Liver (tissue), 9 donors: Measurements from ENCODE around the gene MCL1. TPM values are rescaled to one million over a fixed set of nuclear protein-coding genes. Genes with fewer than 3 reads are reported as not detected.

ENCODE experiments used
- DNase-seq: peaks from one replicate; pipeline ENCODE4 v3.0.0-alpha.2; 2017; ENCODE audit warnings: low spot score
- H3K27ac ChIP-seq, 2 donors: one replicate each; pipeline ENCODE4 v1.7.0; 2013; ENCODE audit warnings: inconsistent platforms in 2 of 2, low read length in 2 of 2, control low read depth in 1 of 2, low read depth in 1 of 2, mild to moderate bottlenecking in 1 of 2
- H3K27me3 ChIP-seq, 4 donors: one replicate each; pipeline versions ENCODE4 v1.6.1 to v1.7.0; 2013; ENCODE audit warnings: low read length in 3 of 4, inconsistent platforms in 1 of 4, mild to moderate bottlenecking in 1 of 4, moderate library complexity in 1 of 4; ENCODE audit not compliant: control insufficient read depth in 4 of 4, insufficient read depth in 4 of 4
- H3K36me3 ChIP-seq, 4 donors: one replicate each; pipeline versions ENCODE4 v1.6.1 to v1.7.0; 2013; ENCODE audit warnings: low read length in 3 of 4, mild to moderate bottlenecking in 3 of 4, low read depth in 1 of 4, moderate library complexity in 1 of 4; ENCODE audit not compliant: control insufficient read depth in 4 of 4, insufficient read depth in 3 of 4
- H3K4me1 ChIP-seq, 4 donors: one replicate each; pipeline versions ENCODE4 v1.6.1 to v1.7.0; 2013; ENCODE audit warnings: low read length in 3 of 4, mild to moderate bottlenecking in 3 of 4, moderate library complexity in 1 of 4; ENCODE audit not compliant: control insufficient read depth in 4 of 4, insufficient read depth in 4 of 4
- H3K4me3 ChIP-seq, 3 donors: one replicate each; pipeline versions ENCODE4 v1.6.1 to v1.7.0; 2013; ENCODE audit warnings: low read length in 3 of 3, control low read depth in 1 of 3, low read depth in 1 of 3, mild to moderate bottlenecking in 1 of 3
- H3K9ac ChIP-seq, 2 donors: one replicate each; pipeline ENCODE4 v1.7.0; 2013; ENCODE audit warnings: low read length in 2 of 2, mild to moderate bottlenecking in 2 of 2, moderate library complexity in 2 of 2, control low read depth in 1 of 2, low read depth in 1 of 2
- H3K9me3 ChIP-seq, 4 donors: one replicate each; pipeline versions ENCODE4 v1.6.1 to v1.7.0; 2013; ENCODE audit warnings: low read length in 3 of 4; ENCODE audit not compliant: control insufficient read depth in 4 of 4
- EGR1 ChIP-seq, 2 donors: IDR thresholded peaks; 2 replicates each; pipeline ENCODE4 v1.6.1; 2016 to 2018; ENCODE audit warnings: antibody characterized with exemption in 2 of 2, low read depth in 2 of 2
- FOXA1 ChIP-seq: IDR thresholded peaks from 2 replicates; pipeline ENCODE4 v1.6.1; 2016; ENCODE audit warnings: antibody characterized with exemption
- HNF4A ChIP-seq, 2 donors: conservative IDR thresholded peaks; 2 replicates each; pipeline ENCODE4 v1.6.1; 2016; ENCODE audit warnings: antibody characterized with exemption in 2 of 2, mild to moderate bottlenecking in 2 of 2
- HNF4G ChIP-seq: IDR thresholded peaks from 2 replicates; pipeline ENCODE4 v1.6.1; 2016; ENCODE audit warnings: antibody characterized with exemption
- NR2F2 ChIP-seq: IDR thresholded peaks from 2 replicates; pipeline ENCODE4 v1.6.1; 2016; ENCODE audit warnings: antibody characterized with exemption
- RAD21 ChIP-seq, 2 donors: IDR thresholded peaks; 2 replicates each; pipeline ENCODE4 v1.6.1; 2016; ENCODE audit warnings: antibody characterized with exemption in 2 of 2, mild to moderate bottlenecking in 2 of 2
- RXRA ChIP-seq, 2 donors: IDR thresholded peaks; 2 replicates each; pipeline ENCODE4 v1.6.1; 2017 to 2018; ENCODE audit warnings: antibody characterized with exemption in 2 of 2, mild to moderate bottlenecking in 1 of 2
- SP1 ChIP-seq: IDR thresholded peaks from 2 replicates; pipeline ENCODE4 v1.6.1; 2018; ENCODE audit warnings: antibody characterized with exemption, mild to moderate bottlenecking
- YY1 ChIP-seq: IDR thresholded peaks from 2 replicates; pipeline ENCODE4 v1.6.1; 2016; ENCODE audit warnings: antibody characterized with exemption, mild to moderate bottlenecking
- WGBS: extraction: QIAGEN DNeasy Blood & Tissue Kit; methylation state at CpG from one replicate; pipeline ENCODE4 v1.1.7; 2013; 5-methylcytosine and 5-hydroxymethylcytosine counted together
- polyA plus RNA-seq, 2 donors: library from polyadenylated mRNA; stranded (reverse) in 1 of 2; unstranded in 1 of 2; fragments of 200-250 nt in 1 of 2; fragments of >200 nt in 1 of 2; fragmentation: Nextera tagmentation in 1 of 2; extraction: Ambion mirVana in 1 of 2; gene quantifications; one replicate each; pipeline versions ENCODE4 v1.2.1 to v1.2.3, GENCODE V29; 2013 to 2015
- total RNA-seq, 2 donors: library from RNA; depleted of rRNA; stranded (reverse); fragments of >200 nt; gene quantifications; one replicate each; pipeline ENCODE4 v1.2.3, GENCODE V29; 2014
- TF ChIP-seq, protein P1 (sequence below): IDR thresholded peaks from 2 replicates; pipeline ENCODE4 v1.6.1; 2016; ENCODE audit warnings: antibody characterized with exemption, mild to moderate bottlenecking
- TF ChIP-seq, protein P2 (sequence below): fragments of 150-350 bp; IDR thresholded peaks from 2 replicates; pipeline ENCODE4 v1.5.1; 2017; ENCODE audit warnings: improper control_type of control experiment, low read depth, low read length; ENCODE audit not compliant: missing input control
- TF ChIP-seq, protein P3 (sequence below): IDR thresholded peaks from 2 replicates; pipeline ENCODE4 v1.6.1; 2016; ENCODE audit warnings: antibody characterized with exemption
- donor health status: healthy.
- donor health status: healthy.
- donor health status: healthy.
- donor health status: healthy.
- donor health status: healthy.

The MCL1 gene
- total and polyA plus RNA-seq, 4 donors, result 23.4 to 181 (median 80.0) TPM

DNA sequence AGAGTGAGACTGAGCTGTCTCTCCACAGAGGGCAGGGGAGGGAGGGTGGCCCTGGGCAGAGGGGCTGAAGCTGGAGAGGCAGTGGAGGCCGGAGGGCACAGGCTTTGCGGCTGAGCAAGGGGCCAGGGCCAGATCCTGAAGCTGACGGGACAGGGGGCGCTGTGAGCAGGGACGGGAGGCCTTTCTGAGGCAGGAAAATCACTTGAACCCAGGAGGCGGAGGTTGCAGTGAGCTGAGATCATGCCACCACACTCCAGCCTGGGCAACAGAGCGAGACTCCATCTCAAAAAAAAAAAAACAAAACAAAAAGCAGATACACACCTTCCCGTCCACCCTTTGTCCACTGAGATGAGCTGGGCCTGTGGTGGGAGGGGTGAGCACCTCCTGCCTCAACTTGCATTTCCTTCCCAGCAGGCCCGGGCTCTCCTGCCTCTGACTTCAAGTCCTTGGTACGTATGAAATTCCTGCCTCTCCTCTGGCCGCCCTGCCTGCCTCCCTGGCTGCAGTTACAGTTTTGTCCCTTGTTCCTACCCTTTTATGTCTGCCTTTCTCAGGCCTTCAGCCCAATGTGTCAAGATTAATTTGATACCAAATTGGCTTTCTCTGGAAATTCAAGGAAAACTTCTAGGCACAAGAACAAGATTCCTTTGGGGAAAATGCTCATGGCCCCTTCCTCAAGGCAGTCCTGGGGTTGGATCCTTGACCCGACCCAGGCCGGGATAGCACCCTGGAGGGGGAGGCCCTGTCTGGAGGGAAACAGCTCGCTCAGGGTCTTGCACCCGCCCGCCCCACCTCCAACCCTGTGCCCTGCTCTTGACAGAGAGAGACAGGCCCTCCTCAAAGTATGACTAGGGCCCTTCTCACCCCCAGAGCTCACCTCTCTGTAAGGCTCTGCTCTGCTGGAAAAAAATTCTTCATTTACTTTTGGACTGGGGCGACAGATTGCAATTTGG lies 41.4 kb downstream of the MCL1 start:
- Histone ChIP-seq H3K9ac (no peak overlapping the region), H3K9me3 (no peaks in the 10 kb centered on the region), H3K4me3 (no peak overlapping the region), H3K27me3 (no peaks in the 10 kb centered on the region), H3K4me1 (peaks cover 0 to 2% (median under 1%) of the 10 kb centered on the region in 4 donors), H3K36me3 (no peaks in the 10 kb centered on the region), H3K27ac (no peak overlapping the region)
- DNase-seq, result no peak
- no peak for TF ChIP-seq NR2F2
- TF ChIP-seq RXRA (IDR thresholded peaks at IDR 0.05), result peak in 1 of 2 donors; percentile 6
- 81% methylated on average over 17 of the region's 17 CpGs for WGBS

DNA sequence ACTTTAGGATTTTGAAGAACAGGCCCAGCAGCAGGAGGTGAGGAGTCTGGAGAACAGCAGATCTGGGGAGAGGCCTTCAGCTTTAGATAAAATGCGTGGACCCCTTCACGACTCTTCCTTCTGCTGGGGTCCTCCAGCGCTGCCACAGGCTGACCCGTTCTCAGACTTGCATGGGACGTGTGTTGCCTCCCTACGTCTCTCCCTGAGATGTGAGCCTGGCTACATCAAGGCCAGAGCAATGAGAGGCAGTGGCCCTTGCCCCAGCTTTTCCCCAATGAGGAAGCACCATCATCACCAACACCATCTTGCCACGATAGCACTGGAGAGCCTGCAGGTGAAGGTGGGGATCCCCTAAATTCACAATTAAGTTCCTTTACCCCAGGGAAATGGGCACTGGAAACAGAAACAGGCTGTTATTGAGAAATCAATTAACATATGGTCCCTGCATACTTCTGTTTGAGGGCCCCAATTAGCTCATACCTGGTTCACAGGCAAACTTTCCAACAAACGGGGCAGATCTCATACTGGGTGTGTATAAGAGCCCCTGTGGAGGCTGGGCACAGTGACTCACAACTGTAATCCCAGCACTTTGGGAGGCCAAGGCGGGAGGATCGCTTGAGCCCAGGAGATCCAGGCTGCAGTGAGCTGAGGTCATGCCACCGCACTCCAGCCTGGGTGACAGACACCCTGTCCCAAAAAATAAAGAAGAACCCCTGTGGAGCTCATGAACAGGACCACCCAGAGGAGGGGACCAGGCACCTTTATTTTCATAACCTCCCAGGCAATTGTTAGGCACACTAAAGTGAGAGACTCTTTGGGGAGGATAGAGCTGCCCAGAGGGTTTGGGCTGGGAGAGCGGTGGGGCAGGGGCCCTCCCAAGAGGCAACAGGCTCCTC lies 42.3 kb downstream of the MCL1 start:
- TF ChIP-seq, protein P1, sequence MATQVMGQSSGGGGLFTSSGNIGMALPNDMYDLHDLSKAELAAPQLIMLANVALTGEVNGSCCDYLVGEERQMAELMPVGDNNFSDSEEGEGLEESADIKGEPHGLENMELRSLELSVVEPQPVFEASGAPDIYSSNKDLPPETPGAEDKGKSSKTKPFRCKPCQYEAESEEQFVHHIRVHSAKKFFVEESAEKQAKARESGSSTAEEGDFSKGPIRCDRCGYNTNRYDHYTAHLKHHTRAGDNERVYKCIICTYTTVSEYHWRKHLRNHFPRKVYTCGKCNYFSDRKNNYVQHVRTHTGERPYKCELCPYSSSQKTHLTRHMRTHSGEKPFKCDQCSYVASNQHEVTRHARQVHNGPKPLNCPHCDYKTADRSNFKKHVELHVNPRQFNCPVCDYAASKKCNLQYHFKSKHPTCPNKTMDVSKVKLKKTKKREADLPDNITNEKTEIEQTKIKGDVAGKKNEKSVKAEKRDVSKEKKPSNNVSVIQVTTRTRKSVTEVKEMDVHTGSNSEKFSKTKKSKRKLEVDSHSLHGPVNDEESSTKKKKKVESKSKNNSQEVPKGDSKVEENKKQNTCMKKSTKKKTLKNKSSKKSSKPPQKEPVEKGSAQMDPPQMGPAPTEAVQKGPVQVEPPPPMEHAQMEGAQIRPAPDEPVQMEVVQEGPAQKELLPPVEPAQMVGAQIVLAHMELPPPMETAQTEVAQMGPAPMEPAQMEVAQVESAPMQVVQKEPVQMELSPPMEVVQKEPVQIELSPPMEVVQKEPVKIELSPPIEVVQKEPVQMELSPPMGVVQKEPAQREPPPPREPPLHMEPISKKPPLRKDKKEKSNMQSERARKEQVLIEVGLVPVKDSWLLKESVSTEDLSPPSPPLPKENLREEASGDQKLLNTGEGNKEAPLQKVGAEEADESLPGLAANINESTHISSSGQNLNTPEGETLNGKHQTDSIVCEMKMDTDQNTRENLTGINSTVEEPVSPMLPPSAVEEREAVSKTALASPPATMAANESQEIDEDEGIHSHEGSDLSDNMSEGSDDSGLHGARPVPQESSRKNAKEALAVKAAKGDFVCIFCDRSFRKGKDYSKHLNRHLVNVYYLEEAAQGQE, result no peak
- TF ChIP-seq, protein P2, sequence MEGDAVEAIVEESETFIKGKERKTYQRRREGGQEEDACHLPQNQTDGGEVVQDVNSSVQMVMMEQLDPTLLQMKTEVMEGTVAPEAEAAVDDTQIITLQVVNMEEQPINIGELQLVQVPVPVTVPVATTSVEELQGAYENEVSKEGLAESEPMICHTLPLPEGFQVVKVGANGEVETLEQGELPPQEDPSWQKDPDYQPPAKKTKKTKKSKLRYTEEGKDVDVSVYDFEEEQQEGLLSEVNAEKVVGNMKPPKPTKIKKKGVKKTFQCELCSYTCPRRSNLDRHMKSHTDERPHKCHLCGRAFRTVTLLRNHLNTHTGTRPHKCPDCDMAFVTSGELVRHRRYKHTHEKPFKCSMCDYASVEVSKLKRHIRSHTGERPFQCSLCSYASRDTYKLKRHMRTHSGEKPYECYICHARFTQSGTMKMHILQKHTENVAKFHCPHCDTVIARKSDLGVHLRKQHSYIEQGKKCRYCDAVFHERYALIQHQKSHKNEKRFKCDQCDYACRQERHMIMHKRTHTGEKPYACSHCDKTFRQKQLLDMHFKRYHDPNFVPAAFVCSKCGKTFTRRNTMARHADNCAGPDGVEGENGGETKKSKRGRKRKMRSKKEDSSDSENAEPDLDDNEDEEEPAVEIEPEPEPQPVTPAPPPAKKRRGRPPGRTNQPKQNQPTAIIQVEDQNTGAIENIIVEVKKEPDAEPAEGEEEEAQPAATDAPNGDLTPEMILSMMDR, result no peak
- TF ChIP-seq, protein P3, sequence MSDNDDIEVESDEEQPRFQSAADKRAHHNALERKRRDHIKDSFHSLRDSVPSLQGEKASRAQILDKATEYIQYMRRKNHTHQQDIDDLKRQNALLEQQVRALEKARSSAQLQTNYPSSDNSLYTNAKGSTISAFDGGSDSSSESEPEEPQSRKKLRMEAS, result no peak
- no peak for TF ChIP-seq SP1
- no peak for TF ChIP-seq EGR1 (IDR thresholded peaks at IDR 0.05; ENCODE audit: low read depth in 2 of 2)
- no peak for TF ChIP-seq HNF4A (conservative IDR thresholded peaks at IDR 0.05)
- no peak for TF ChIP-seq YY1
- TF ChIP-seq RAD21 (IDR thresholded peaks at IDR 0.05), result no peak
- no peak for TF ChIP-seq NR2F2
- no peak for TF ChIP-seq FOXA1
- TF ChIP-seq HNF4G, result no peak
- H3K27ac ChIP-seq, result no peak overlapping the region
- no peaks in the 10 kb centered on the region for H3K9me3 ChIP-seq
- no peak overlapping the region for H3K9ac ChIP-seq
- no peaks in the 10 kb centered on the region for H3K27me3 ChIP-seq
- DNase-seq, result no peak
- peaks cover 2 to 11% (median 9%) of the 10 kb centered on the region in 4 donors for H3K4me1 ChIP-seq
- H3K4me3 ChIP-seq, result no peak overlapping the region
- WGBS, result 95% methylated on average over 12 of the region's 12 CpGs
- no peaks in the 10 kb centered on the region for H3K36me3 ChIP-seq
